CD8-positive, alpha-beta memory T cell (primary cell): ENCODE measurements around the gene TRRAP. TPM values are rescaled to one million over a fixed set of nuclear protein-coding genes. Genes with fewer than 3 reads are reported as not detected.

Experiments
- CTCF ChIA-PET: fragments of 350-600 bp; sonication (Branson Sonifier 250); formaldehyde crosslinking; loops from one replicate; lab custom pipeline; 2021; ENCODE audit warnings: antibody characterized with exemption; lab: Charles Lee
- POLR2A ChIA-PET: fragments of 350-600 bp; sonication (Branson Sonifier 250); formaldehyde crosslinking; loops from one replicate; lab custom pipeline; 2021; ENCODE audit warnings: antibody characterized with exemption; lab: Charles Lee
- DNase-seq, 5 donors: peaks; one replicate each; pipeline versions ENCODE4 v3.0.0 to v3.0.0-alpha.2; 2020 to 2022; ENCODE audit warnings: mixed read lengths in 1 of 5
- H3K27ac ChIP-seq: one replicate; pipeline ENCODE4 v1.7.0; 2013; ENCODE audit warnings: low read depth, mild to moderate bottlenecking, low read length, moderate library complexity
- H3K27me3 ChIP-seq: 2 replicates; pipeline ENCODE4 v1.7.0; 2013; ENCODE audit warnings: low read length, mild to moderate bottlenecking; ENCODE audit not compliant: insufficient read depth, poor library complexity, severe bottlenecking
- H3K36me3 ChIP-seq: 2 replicates; pipeline ENCODE4 v1.7.0; 2013; ENCODE audit warnings: mild to moderate bottlenecking, low read length, moderate library complexity; ENCODE audit not compliant: insufficient read depth
- H3K4me1 ChIP-seq: 2 replicates; pipeline ENCODE4 v1.7.0; 2013; ENCODE audit warnings: mild to moderate bottlenecking, low read length, moderate library complexity; ENCODE audit not compliant: insufficient read depth
- H3K4me3 ChIP-seq: 2 replicates; pipeline ENCODE4 v1.7.0; 2013; ENCODE audit warnings: mild to moderate bottlenecking, low read length
- H3K9me3 ChIP-seq: 2 replicates; pipeline ENCODE4 v1.7.0; 2013; ENCODE audit warnings: mild to moderate bottlenecking, low read length
- H3K27ac Mint-ChIP-seq, 8 donors: one replicate each; pipeline ENCODE4 v1.8.0; 2020 to 2021; ENCODE audit warnings: mixed read lengths in 8 of 8, mild to moderate bottlenecking in 6 of 8, inconsistent platforms in 3 of 8, moderate library complexity in 3 of 8
- H3K27me3 Mint-ChIP-seq, 2 donors: one replicate each; pipeline ENCODE4 v1.8.0; 2020 to 2021; ENCODE audit warnings: mixed read lengths in 2 of 2, mild to moderate bottlenecking in 1 of 2, moderate library complexity in 1 of 2
- H3K36me3 Mint-ChIP-seq, 3 donors: one replicate each; pipeline ENCODE4 v1.8.0; 2020 to 2021; ENCODE audit warnings: mixed read lengths in 3 of 3, inconsistent platforms in 1 of 3, mild to moderate bottlenecking in 1 of 3
- H3K4me1 Mint-ChIP-seq, 3 donors: one replicate each; pipeline ENCODE4 v1.8.0; 2020 to 2021; ENCODE audit warnings: mixed read lengths in 3 of 3, inconsistent platforms in 1 of 3, mild to moderate bottlenecking in 1 of 3
- H3K4me3 Mint-ChIP-seq, 7 donors: one replicate each; pipeline ENCODE4 v1.8.0; 2020 to 2021; ENCODE audit warnings: mixed read lengths in 7 of 7, mild to moderate bottlenecking in 6 of 7, moderate library complexity in 4 of 7, inconsistent platforms in 2 of 7
- H3K9me3 Mint-ChIP-seq, 5 donors: one replicate each; pipeline ENCODE4 v1.8.0; 2020 to 2022; ENCODE audit warnings: mixed read lengths in 5 of 5, mild to moderate bottlenecking in 3 of 5, moderate library complexity in 2 of 5, inconsistent platforms in 1 of 5
- polyA plus RNA-seq: library from polyadenylated mRNA; unstranded; fragments of 300-500 nt; fragmentation: Illumina TruSeq; gene quantifications from one replicate; pipeline ENCODE4 v1.2.3, GENCODE V29; 2021
- total RNA-seq, 2 experiments: library from RNA; stranded (reverse); gene quantifications; one replicate each; pipeline ENCODE4 v1.2.3, GENCODE V29; 2021

Gene TRRAP
- total and polyA plus RNA-seq, 3 experiments from 2014 or later, result 4.6 to 51.4 (median 49.6) TPM

DNA sequence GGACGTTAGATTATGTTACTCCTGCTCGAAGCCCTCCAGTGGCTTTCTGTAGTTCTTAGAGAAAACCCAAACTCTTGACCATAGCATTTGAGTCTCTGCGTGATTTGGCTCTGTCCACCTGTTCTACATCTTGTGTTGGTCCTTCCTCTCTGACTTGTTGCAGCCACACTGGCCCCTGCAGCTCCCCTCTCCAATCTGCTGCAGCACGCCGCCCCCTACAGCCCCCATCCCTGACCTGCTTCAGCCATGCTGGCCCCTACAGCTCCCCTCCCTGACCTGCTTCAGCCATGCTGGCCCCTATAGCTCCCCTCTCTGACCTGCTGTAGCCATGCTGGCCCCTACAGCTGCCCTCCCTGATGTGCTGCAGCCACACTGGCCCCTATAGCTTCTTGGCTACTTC lies 29.2 kb downstream of the TRRAP start:
- H3K4me3 Mint-ChIP-seq, result no peak overlapping the region
- no peaks in the 10 kb centered on the region for H3K27me3 Mint-ChIP-seq
- Histone ChIP-seq H3K4me3 (no peak overlapping the region), H3K9me3 (no peaks in the 10 kb centered on the region), H3K27me3 (no peaks in the 10 kb centered on the region), H3K4me1 (no peaks in the 10 kb centered on the region), H3K36me3 (peaks cover 56% of the 10 kb centered on the region), H3K27ac (no peak overlapping the region)
- peak overlapping the region in 2 of 8 donors; percentile 29 to 42 for H3K27ac Mint-ChIP-seq
- H3K4me1 Mint-ChIP-seq, result peaks cover 0 to 2% (median 0%) of the 10 kb centered on the region in 3 donors
- ChIA-PET POLR2A (no interaction called here), CTCF (interaction anchor here (0.8 to 1.3 kb wide), 2 partner anchors 17 to 28 kb away, joined by 3 to 5 read pairs; no protein-coding TSS in a partner anchor)
- peaks cover 18 to 89% (median 41%) of the 10 kb centered on the region in 3 donors for H3K36me3 Mint-ChIP-seq
- no peaks in the 10 kb centered on the region for H3K9me3 Mint-ChIP-seq
- no peak for DNase-seq

DNA sequence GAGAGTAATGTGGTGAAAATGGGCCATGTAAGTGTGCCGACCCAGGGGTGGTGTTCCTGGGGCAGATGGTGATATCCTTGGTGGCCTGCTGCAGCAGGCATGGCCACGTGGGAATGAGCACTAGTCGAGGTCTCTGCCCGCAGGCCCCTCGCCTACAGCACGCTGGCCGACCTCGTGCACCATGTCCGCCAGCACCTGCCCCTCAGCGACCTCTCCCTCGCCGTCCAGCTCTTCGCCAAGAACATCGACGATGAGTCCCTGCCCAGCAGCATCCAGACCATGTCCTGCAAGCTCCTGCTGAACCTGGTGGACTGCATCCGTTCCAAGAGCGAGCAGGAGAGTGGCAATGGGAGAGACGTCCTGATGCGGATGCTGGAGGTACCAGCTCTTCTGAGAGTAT lies 30.3 kb downstream of the TRRAP start:
- Mint-ChIP-seq H3K36me3 (peaks cover 18 to 90% (median 40%) of the 10 kb centered on the region in 3 donors), H3K4me1 (peaks cover 0 to under 1% (median 0%) of the 10 kb centered on the region in 3 donors), H3K27me3 (no peaks in the 10 kb centered on the region), H3K9me3 (no peaks in the 10 kb centered on the region), H3K4me3 (no peak overlapping the region), H3K27ac (peak overlapping the region in 1 of 8 donors; percentile 14)
- H3K27me3 ChIP-seq, result no peaks in the 10 kb centered on the region
- H3K9me3 ChIP-seq, result no peaks in the 10 kb centered on the region
- no peak overlapping the region for H3K27ac ChIP-seq
- DNase-seq, result no peak
- POLR2A ChIA-PET, result no interaction called here
- CTCF ChIA-PET, result interaction anchor here (1.3 kb wide), 1 partner anchor 29 kb away, joined by 5 read pairs; no protein-coding TSS in a partner anchor
- H3K4me1 ChIP-seq, result no peaks in the 10 kb centered on the region
- H3K36me3 ChIP-seq, result peaks cover 52% of the 10 kb centered on the region
- H3K4me3 ChIP-seq, result no peak overlapping the region

DNA sequence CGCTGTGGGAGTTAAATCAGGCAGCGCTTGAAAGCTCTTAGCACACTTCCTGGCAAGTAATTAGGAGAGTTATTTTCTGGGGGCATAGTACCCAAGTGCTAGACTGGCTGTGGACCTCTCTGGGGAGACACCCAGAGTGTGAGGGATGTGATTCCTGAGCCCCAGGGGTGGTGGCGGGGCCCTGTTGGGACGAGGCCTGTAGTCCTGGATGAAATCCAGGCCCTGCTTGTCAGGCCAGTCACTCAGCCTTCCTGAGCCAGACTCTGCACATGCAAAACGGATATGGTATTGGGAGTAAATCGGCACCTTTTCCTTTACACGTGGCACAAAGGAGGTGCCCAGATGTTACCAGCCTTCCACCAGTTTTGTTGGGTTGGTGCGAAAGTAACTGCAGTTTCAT lies 31.2 kb downstream of the TRRAP start:
- peaks cover 17 to 92% (median 38%) of the 10 kb centered on the region in 3 donors for H3K36me3 Mint-ChIP-seq
- no peaks in the 10 kb centered on the region for H3K27me3 ChIP-seq
- POLR2A ChIA-PET, result interaction anchor here (0.6 kb wide), 1 partner anchor 21 kb away, joined by 3 read pairs; no protein-coding TSS in a partner anchor

DNA sequence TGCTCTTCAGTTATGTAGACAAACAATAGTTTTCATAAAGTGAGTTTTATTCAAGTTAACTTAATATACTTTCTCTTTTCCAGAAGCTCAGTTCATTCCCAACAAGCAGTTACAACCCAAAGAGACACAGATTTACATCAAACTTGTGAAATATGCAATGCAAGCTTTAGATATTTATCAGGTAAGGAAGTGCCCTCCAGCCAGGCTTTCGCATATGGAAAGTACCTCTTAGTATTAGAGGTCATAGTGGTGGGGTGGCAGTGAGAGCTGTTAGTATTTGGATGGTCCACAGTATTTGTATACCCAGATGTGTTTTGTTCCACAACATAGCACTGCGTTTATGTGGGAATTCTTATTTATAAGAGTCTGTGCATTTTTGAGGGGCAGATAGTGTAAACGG lies 32.1 kb downstream of the TRRAP start:
- Mint-ChIP-seq H3K9me3 (no peaks in the 10 kb centered on the region), H3K36me3 (peaks cover 17 to 87% (median 33%) of the 10 kb centered on the region in 3 donors), H3K4me1 (no peaks in the 10 kb centered on the region), H3K27me3 (no peaks in the 10 kb centered on the region), H3K4me3 (no peak overlapping the region), H3K27ac (no peak overlapping the region)
- no peaks in the 10 kb centered on the region for H3K9me3 ChIP-seq
- no peaks in the 10 kb centered on the region for H3K4me1 ChIP-seq
- peaks cover 38% of the 10 kb centered on the region for H3K36me3 ChIP-seq
- ChIA-PET CTCF (no interaction called here), POLR2A (no interaction called here)
- DNase-seq, result no peak
- H3K27ac ChIP-seq, result no peak overlapping the region
- H3K27me3 ChIP-seq, result no peaks in the 10 kb centered on the region
- H3K4me3 ChIP-seq, result no peak overlapping the region

More for the DNA sequence above, 31.2 kb downstream of the TRRAP start:
- peaks cover 47% of the 10 kb centered on the region for H3K36me3 ChIP-seq
- H3K4me3 ChIP-seq, result no peak overlapping the region
- Mint-ChIP-seq H3K4me1 (no peaks in the 10 kb centered on the region), H3K27ac (no peak overlapping the region), H3K27me3 (no peaks in the 10 kb centered on the region), H3K4me3 (no peak overlapping the region), H3K9me3 (no peaks in the 10 kb centered on the region)
- CTCF ChIA-PET, result no interaction called here
- H3K4me1 ChIP-seq, result no peaks in the 10 kb centered on the region
- H3K9me3 ChIP-seq, result no peaks in the 10 kb centered on the region
- no peak for DNase-seq
- no peak overlapping the region for H3K27ac ChIP-seq

DNA sequence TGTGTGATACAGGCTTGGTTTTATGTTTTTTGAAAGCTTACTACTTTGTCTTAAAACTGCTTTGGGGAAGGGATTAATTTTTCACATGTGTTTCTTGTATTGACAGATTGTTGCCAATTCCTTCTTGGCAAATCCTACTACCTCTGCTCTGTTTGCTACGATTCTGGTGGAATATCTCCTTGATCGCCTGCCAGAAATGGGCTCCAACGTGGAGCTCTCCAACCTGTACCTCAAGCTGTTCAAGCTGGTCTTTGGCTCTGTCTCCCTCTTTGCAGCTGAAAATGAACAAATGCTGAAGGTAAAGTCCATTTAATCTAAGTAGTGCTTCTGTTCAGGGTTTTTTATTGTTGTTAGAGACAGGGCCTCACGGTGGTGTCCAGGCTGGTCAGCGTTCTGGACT lies 33.6 kb downstream of the TRRAP start:
- no peaks in the 10 kb centered on the region for H3K9me3 Mint-ChIP-seq
- H3K27ac Mint-ChIP-seq, result peak overlapping the region in 1 of 8 donors; percentile 1
- Histone ChIP-seq H3K27me3 (no peaks in the 10 kb centered on the region), H3K4me3 (no peak overlapping the region), H3K9me3 (no peaks in the 10 kb centered on the region), H3K27ac (no peak overlapping the region), H3K4me1 (no peaks in the 10 kb centered on the region), H3K36me3 (peaks cover 39% of the 10 kb centered on the region)
- H3K36me3 Mint-ChIP-seq, result peaks cover 12 to 89% (median 28%) of the 10 kb centered on the region in 3 donors
- POLR2A ChIA-PET, result no interaction called here
- H3K4me1 Mint-ChIP-seq, result no peaks in the 10 kb centered on the region
- CTCF ChIA-PET, result no interaction called here
- no peak for DNase-seq
- no peak overlapping the region for H3K4me3 Mint-ChIP-seq
- H3K27me3 Mint-ChIP-seq, result no peaks in the 10 kb centered on the region

DNA sequence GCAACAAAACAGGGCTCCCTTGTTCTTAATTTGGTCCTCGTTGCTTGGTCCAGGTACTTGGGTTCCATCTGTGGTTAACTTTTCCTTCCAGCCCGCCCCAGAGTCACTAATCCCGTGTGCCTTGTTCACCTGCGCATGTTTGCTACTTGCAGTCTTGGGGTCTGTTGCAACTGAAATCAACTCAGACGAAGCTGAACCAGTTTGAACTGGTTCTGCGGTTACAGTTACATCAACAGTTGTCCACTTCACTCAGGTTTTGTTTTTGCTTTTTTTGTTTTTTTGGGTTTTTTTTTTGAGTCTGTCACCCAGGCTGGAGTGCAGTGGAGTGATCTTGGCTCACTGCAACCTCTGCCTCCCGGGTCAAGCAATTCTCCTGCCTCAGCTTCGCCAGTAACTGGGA lies 34.7 kb downstream of the TRRAP start:
- H3K27ac ChIP-seq, result no peak overlapping the region
- H3K36me3 ChIP-seq, result peaks cover 48% of the 10 kb centered on the region
- no peak for DNase-seq
- no peaks in the 10 kb centered on the region for H3K9me3 ChIP-seq
- Mint-ChIP-seq H3K27ac (peak overlapping the region in 1 of 8 donors; percentile 3), H3K27me3 (no peaks in the 10 kb centered on the region), H3K4me3 (no peak overlapping the region), H3K9me3 (no peaks in the 10 kb centered on the region), H3K36me3 (peaks cover 12 to 91% (median 27%) of the 10 kb centered on the region in 3 donors), H3K4me1 (no peaks in the 10 kb centered on the region)
- CTCF ChIA-PET, result no interaction called here
- POLR2A ChIA-PET, result no interaction called here
- H3K4me1 ChIP-seq, result no peaks in the 10 kb centered on the region
- no peaks in the 10 kb centered on the region for H3K27me3 ChIP-seq
- no peak overlapping the region for H3K4me3 ChIP-seq

DNA sequence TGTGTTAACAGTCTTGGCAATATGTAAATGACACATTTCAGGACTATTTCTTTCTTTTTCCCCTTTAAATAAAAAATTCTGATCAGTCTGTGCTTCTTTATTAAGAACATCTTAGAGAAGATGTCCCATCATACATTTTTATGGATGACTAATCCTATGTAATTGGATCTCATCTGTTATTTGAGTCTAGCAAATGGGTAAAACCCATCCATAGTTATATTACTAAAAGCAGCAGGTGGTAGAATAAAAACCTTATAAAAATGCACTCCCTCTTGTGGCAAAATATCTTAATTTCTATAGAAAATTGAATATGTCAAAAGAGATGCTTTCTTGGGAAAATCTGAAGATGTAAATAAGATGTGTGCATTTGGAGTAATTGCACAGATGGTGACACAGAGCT lies 35.3 kb downstream of the TRRAP start:
- Histone ChIP-seq H3K27me3 (no peaks in the 10 kb centered on the region), H3K27ac (no peak overlapping the region), H3K9me3 (no peaks in the 10 kb centered on the region), H3K4me3 (no peak overlapping the region), H3K36me3 (peaks cover 43% of the 10 kb centered on the region), H3K4me1 (no peaks in the 10 kb centered on the region)
- peak overlapping the region in 1 of 8 donors; percentile 6 for H3K27ac Mint-ChIP-seq
- ChIA-PET POLR2A (no interaction called here), CTCF (no interaction called here)
- H3K9me3 Mint-ChIP-seq, result no peaks in the 10 kb centered on the region
- no peak for DNase-seq
- no peaks in the 10 kb centered on the region for H3K27me3 Mint-ChIP-seq
- H3K36me3 Mint-ChIP-seq, result peaks cover 12 to 91% (median 27%) of the 10 kb centered on the region in 3 donors
- no peaks in the 10 kb centered on the region for H3K4me1 Mint-ChIP-seq
- no peak overlapping the region for H3K4me3 Mint-ChIP-seq

DNA sequence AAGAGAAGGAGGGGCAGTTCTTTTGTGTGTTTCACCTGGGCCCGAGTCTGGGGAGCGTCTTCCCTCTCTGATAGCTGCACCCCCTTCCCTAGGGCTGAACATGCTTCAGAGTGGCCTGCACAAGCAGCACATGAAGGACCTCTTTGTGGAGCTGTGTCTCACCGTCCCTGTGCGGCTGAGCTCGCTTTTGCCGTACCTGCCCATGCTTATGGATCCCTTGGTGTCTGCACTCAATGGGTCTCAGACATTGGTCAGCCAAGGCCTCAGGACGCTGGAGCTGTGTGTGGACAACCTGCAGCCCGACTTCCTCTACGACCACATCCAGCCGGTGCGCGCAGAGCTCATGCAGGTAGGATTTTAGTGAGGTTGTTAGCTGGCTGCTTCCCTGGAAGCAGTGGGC lies 39.0 kb downstream of the TRRAP start:
- Histone ChIP-seq H3K4me1 (no peaks in the 10 kb centered on the region), H3K9me3 (no peaks in the 10 kb centered on the region), H3K4me3 (no peak overlapping the region), H3K27me3 (no peaks in the 10 kb centered on the region), H3K36me3 (peaks cover 43% of the 10 kb centered on the region), H3K27ac (no peak overlapping the region)
- H3K27me3 Mint-ChIP-seq, result no peaks in the 10 kb centered on the region
- peak overlapping the region in 2 of 8 donors; percentile 33 to 66 for H3K27ac Mint-ChIP-seq
- no peaks in the 10 kb centered on the region for H3K9me3 Mint-ChIP-seq
- POLR2A ChIA-PET, result no interaction called here
- CTCF ChIA-PET, result no interaction called here
- peaks cover 5 to 87% (median 16%) of the 10 kb centered on the region in 3 donors for H3K36me3 Mint-ChIP-seq
- no peak for DNase-seq
- H3K4me3 Mint-ChIP-seq, result no peak overlapping the region
- H3K4me1 Mint-ChIP-seq, result no peaks in the 10 kb centered on the region
